ENCODE data around the gene LCN6.

DNA sequence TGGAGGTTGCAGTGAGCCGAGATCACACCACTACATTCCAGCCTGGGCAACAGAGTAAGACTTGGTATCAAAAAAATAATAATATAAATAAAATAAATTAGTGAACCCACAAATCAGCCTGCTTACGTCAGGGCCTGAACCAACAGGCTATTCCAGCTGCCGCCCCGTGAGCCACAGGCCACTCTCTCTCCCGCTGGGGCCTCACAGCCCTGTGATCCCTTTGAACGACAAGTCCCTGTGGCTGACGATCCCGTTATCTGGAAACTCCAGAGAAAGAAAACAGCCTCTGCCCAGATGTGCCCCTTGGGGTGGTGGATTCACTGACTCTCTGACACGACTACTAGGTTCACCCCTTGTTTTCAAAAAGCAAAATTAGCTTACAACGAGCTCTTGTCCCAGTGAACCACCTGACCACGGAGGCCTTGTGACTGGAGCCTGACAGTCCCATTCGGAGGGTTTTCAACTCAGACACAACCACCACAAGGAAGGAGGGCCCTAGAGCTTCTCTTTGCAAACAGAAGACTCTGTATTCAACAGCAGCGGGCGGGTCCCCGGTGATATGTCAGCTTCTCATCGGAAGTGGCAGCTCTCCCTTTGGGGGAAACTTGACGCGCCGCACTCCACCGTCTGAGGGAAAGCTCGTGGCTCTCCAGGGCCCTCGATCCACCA lies 40.3 kb downstream of the LCN6 start:
- TF ChIP-seq ZNF232 (CRISPR knock-in tag; IDR thresholded peaks at IDR 0.05) (no peak), MAZ (CRISPR knock-in tag; conservative IDR thresholded peaks at IDR 0.05 in 1 of 2, IDR thresholded peaks at IDR 0.05 in 1 of 2) (no peak), BDP1 (IDR thresholded peaks at IDR 0.05; ENCODE audit: insufficient read depth, insufficient read length) (no peak), SMC3 (conservative IDR thresholded peaks at IDR 0.05; ENCODE audit: insufficient read depth, low read depth, low read length) (no peak), RBFOX2 (IDR thresholded peaks at IDR 0.05; ENCODE audit: low read depth, low read length) (no peak), EZH2 (IDR thresholded peaks at IDR 0.05; ENCODE audit: borderline replicate concordance, low read depth, low read length) (no peak), ERF (CRISPR knock-in tag; IDR thresholded peaks at IDR 0.05) (no peak), CREM (IDR thresholded peaks at IDR 0.05; ENCODE audit: low read depth) (no peak), NCOA2 (IDR thresholded peaks at IDR 0.05; ENCODE audit: partially characterized antibody in 2 of 2) (no peak)

Measured in K562 (cell line).